Nephron progenitor cell (in vitro differentiated cells): ENCODE results near the gene ZBTB46.

Experiments used
- DNase-seq: peaks from one replicate; pipeline ENCODE4 v3.0.0; 2021
- H3K27ac Mint-ChIP-seq: 2 replicates; pipeline ENCODE4 v1.8.0; 2021; ENCODE audit warnings: mild to moderate bottlenecking, moderate library complexity, mixed read lengths
- H3K27me3 Mint-ChIP-seq: 2 replicates; pipeline ENCODE4 v1.8.0; 2021; ENCODE audit warnings: mild to moderate bottlenecking, low read depth, mixed read lengths; ENCODE audit not compliant: poor library complexity
- H3K36me3 Mint-ChIP-seq: 2 replicates; pipeline ENCODE4 v1.8.0; 2021; ENCODE audit warnings: low read depth, mixed read lengths
- H3K4me1 Mint-ChIP-seq: 2 replicates; pipeline ENCODE4 v1.8.0; 2021; ENCODE audit warnings: mixed read lengths
- H3K4me3 Mint-ChIP-seq: 2 replicates; pipeline ENCODE4 v1.8.0; 2021; ENCODE audit warnings: mild to moderate bottlenecking, moderate library complexity, mixed read lengths
- H3K9me3 Mint-ChIP-seq: 2 replicates; pipeline ENCODE4 v1.8.0; 2021; ENCODE audit warnings: mild to moderate bottlenecking, moderate library complexity, mixed read lengths
- CTCF ChIP-seq: fragments of 200-600 bp; sonication (generic); IDR thresholded peaks from 2 replicates; pipeline ENCODE4 v1.5.0; 2021; ENCODE audit warnings: antibody characterized with exemption

ZBTB46 gene

GRCh38 chr20:63840405-63840828 lies 9.4 kb upstream of the ZBTB46 start:
- Mint-ChIP-seq H3K9me3 (no peaks in the 10 kb centered on the region), H3K27ac (peak overlapping the region; percentile 33), H3K36me3 (no peaks in the 10 kb centered on the region), H3K4me1 (peaks cover 59% of the 10 kb centered on the region), H3K27me3 (peaks cover 6% of the 10 kb centered on the region), H3K4me3 (peak overlapping the region; percentile 36)
- TF ChIP-seq CTCF: no peak
- no peak for DNase-seq

GRCh38 chr20:63839620-63840019 lies 8.6 kb upstream of the ZBTB46 start:
- Mint-ChIP-seq H3K9me3 (no peaks in the 10 kb centered on the region), H3K4me1 (peaks cover 65% of the 10 kb centered on the region), H3K27me3 (peaks cover 7% of the 10 kb centered on the region), H3K36me3 (no peaks in the 10 kb centered on the region), H3K4me3 (no peak overlapping the region), H3K27ac (no peak overlapping the region)
- no peak for TF ChIP-seq CTCF
- DNase-seq: no peak

GRCh38 chr20:63837479-63837878 lies 6.4 kb upstream of the ZBTB46 start:
- no peak for TF ChIP-seq CTCF
- Mint-ChIP-seq H3K4me3 (peak overlapping the region; percentile 6), H3K9me3 (no peaks in the 10 kb centered on the region), H3K36me3 (no peaks in the 10 kb centered on the region), H3K27me3 (peaks cover 7% of the 10 kb centered on the region), H3K4me1 (peaks cover 68% of the 10 kb centered on the region), H3K27ac (peak overlapping the region; percentile 26)
- no peak for DNase-seq

GRCh38 chr20:63836458-63837344 lies 5.6 kb upstream of the ZBTB46 start:
- peak; percentile 40 for DNase-seq
- no peak for TF ChIP-seq CTCF
- Mint-ChIP-seq H3K4me3 (no peak overlapping the region), H3K36me3 (no peaks in the 10 kb centered on the region), H3K4me1 (peaks cover 62% of the 10 kb centered on the region), H3K27ac (peak overlapping the region; percentile 86), H3K9me3 (no peaks in the 10 kb centered on the region), H3K27me3 (peaks cover 7% of the 10 kb centered on the region)

- TF ChIP-seq CTCF: no peak
- peak overlapping the region; percentile 57 for H3K4me3 Mint-ChIP-seq
- peaks cover 58% of the 10 kb centered on the region for H3K4me1 Mint-ChIP-seq
- peaks cover 4% of the 10 kb centered on the region for H3K27me3 Mint-ChIP-seq
- H3K9me3 Mint-ChIP-seq: no peaks in the 10 kb centered on the region
- peak; percentile 86 for DNase-seq
- peak overlapping the region; percentile 66 for H3K27ac Mint-ChIP-seq
- H3K36me3 Mint-ChIP-seq: no peaks in the 10 kb centered on the region
These were observed 4.2 kb upstream of the ZBTB46 start for GRCh38 chr20:63835021-63835858.
